ENCODE measurements around the gene DDX25.

DDX25 gene

DNA sequence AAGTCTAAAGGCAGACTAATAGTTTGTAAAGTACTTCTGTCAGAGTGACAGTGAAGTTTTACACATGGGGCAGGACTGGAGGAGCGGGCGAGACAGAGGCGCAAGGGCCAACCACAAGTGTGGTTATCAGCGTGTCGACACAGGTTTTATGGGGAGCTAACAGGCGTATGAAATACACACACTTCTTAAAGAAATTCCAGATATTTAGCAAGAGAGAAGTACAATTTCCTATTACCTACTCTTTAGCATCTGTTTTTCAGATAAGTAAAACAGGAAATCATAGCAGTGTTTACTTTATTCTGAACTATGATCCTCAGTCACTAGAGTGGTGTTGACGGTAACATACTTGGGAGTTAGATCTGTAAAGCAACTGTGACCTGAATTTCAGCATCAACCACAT lies 64.0 kb downstream of the DDX25 start:
- no peak overlapping the region for H3K9ac ChIP-seq (ENCODE audit: low read length)
- no peak overlapping the region for H3K27ac ChIP-seq (ENCODE audit: low read depth, low read length, poor library complexity, severe bottlenecking)
- H3K9me2 ChIP-seq (ENCODE audit: low read depth, low read length) = no peaks in the 10 kb centered on the region

DNA sequence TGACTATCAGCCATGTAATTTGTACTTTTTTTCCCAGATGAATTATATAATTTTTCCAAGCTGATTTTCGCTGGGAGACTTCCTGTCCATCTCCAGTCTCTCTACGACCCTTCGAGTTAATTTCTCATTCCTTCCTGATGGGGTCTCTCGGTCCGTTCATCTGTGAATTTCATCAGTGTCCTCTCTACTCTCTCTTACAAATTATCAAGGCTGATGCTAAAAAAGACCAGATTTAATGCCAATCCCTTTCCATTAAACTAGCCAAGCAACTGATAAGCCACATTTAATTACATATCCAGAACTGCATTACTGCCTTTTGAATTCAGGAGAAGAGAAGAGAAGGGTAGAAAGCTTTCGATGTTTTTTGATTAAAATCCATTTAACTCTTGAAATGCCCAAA lies 67.3 kb downstream of the DDX25 start:
- TF ChIP-seq, protein P1, sequence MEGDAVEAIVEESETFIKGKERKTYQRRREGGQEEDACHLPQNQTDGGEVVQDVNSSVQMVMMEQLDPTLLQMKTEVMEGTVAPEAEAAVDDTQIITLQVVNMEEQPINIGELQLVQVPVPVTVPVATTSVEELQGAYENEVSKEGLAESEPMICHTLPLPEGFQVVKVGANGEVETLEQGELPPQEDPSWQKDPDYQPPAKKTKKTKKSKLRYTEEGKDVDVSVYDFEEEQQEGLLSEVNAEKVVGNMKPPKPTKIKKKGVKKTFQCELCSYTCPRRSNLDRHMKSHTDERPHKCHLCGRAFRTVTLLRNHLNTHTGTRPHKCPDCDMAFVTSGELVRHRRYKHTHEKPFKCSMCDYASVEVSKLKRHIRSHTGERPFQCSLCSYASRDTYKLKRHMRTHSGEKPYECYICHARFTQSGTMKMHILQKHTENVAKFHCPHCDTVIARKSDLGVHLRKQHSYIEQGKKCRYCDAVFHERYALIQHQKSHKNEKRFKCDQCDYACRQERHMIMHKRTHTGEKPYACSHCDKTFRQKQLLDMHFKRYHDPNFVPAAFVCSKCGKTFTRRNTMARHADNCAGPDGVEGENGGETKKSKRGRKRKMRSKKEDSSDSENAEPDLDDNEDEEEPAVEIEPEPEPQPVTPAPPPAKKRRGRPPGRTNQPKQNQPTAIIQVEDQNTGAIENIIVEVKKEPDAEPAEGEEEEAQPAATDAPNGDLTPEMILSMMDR (IDR thresholded peaks at IDR 0.05; ENCODE audit: low read length) = no peak
- no peak for TF ChIP-seq EZH2 (IDR thresholded peaks at IDR 0.05; ENCODE audit: borderline replicate concordance, low read length)
- Histone ChIP-seq H4K20me1 (ENCODE audit: insufficient read depth, low read length) (no peaks in the 10 kb centered on the region), H3K4me1 (ENCODE audit: insufficient read depth, low read length, severe bottlenecking) (no peaks in the 10 kb centered on the region), H3K36me3 (ENCODE audit: insufficient read depth, low read length) (no peaks in the 10 kb centered on the region), H3K9ac (ENCODE audit: low read length) (no peak overlapping the region), H3K4me3 (ENCODE audit: low read depth, low read length, poor library complexity, severe bottlenecking) (no peak overlapping the region), H3K4me2 (ENCODE audit: low read length) (no peak overlapping the region), H3F3A (ENCODE audit: insufficient read depth, low read length) (no peaks in the 10 kb centered on the region), H3K9me3 (ENCODE audit: low read length) (no peaks in the 10 kb centered on the region), H3K27ac (ENCODE audit: low read depth, low read length, poor library complexity, severe bottlenecking) (no peak overlapping the region), H3K27me3 (ENCODE audit: insufficient read depth, low read length) (no peaks in the 10 kb centered on the region), H2AFZ (ENCODE audit: low read length) (no peak overlapping the region), H3K79me2 (ENCODE audit: insufficient read depth, low read length) (no peaks in the 10 kb centered on the region), H3K9me2 (ENCODE audit: low read depth, low read length) (no peaks in the 10 kb centered on the region)

More for the DNA sequence above, 64.0 kb downstream of the DDX25 start:
- Histone ChIP-seq H3K36me3 (ENCODE audit: insufficient read depth, low read length) (no peaks in the 10 kb centered on the region), H3K9me3 (ENCODE audit: low read length) (no peaks in the 10 kb centered on the region), H2AFZ (ENCODE audit: low read length) (no peak overlapping the region), H3K4me3 (ENCODE audit: low read depth, low read length, poor library complexity, severe bottlenecking) (no peak overlapping the region), H3K4me2 (ENCODE audit: low read length) (no peak overlapping the region), H3F3A (ENCODE audit: insufficient read depth, low read length) (no peaks in the 10 kb centered on the region), H4K20me1 (ENCODE audit: insufficient read depth, low read length) (no peaks in the 10 kb centered on the region), H3K79me2 (ENCODE audit: insufficient read depth, low read length) (no peaks in the 10 kb centered on the region), H3K27me3 (ENCODE audit: insufficient read depth, low read length) (no peaks in the 10 kb centered on the region), H3K4me1 (ENCODE audit: insufficient read depth, low read length, severe bottlenecking) (no peaks in the 10 kb centered on the region)
- no peak for TF ChIP-seq EZH2 (IDR thresholded peaks at IDR 0.05; ENCODE audit: borderline replicate concordance, low read length)
- TF ChIP-seq, protein P1 (IDR thresholded peaks at IDR 0.05; ENCODE audit: low read length) = no peak

DNA sequence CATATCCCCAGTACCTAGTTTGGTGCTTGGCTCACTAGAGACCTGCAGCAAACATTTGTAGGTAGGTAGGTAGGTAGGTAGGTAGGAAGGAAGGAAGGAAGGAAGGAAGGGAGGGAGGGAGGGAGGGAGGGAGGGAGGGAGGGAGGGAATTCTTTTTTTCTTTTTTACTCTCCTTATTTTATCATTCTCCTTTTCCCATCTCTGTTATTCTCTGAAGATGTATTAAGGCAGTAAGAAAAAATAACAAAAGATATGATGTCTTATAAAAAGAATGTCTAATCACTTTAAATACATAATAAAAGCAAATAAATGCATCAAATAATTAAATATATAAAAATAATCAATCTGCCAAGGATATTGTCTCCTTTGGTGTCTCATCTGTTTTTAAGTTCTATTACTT lies 70.0 kb downstream of the DDX25 start:
- H3K9me3 ChIP-seq (ENCODE audit: low read length) = no peaks in the 10 kb centered on the region
- no peaks in the 10 kb centered on the region for H3K36me3 ChIP-seq (ENCODE audit: insufficient read depth, low read length)
- no peak overlapping the region for H3K27ac ChIP-seq (ENCODE audit: low read depth, low read length, poor library complexity, severe bottlenecking)
- H3K9me2 ChIP-seq (ENCODE audit: low read depth, low read length) = no peaks in the 10 kb centered on the region
- no peak overlapping the region for H3K4me3 ChIP-seq (ENCODE audit: low read depth, low read length, poor library complexity, severe bottlenecking)
- no peaks in the 10 kb centered on the region for H3K79me2 ChIP-seq (ENCODE audit: insufficient read depth, low read length)
- no peak overlapping the region for H3K9ac ChIP-seq (ENCODE audit: low read length)
- TF ChIP-seq, protein P1 (IDR thresholded peaks at IDR 0.05; ENCODE audit: low read length) = no peak
- no peak for TF ChIP-seq EZH2 (IDR thresholded peaks at IDR 0.05; ENCODE audit: borderline replicate concordance, low read length)
- no peaks in the 10 kb centered on the region for H4K20me1 ChIP-seq (ENCODE audit: insufficient read depth, low read length)
- no peak overlapping the region for H3K4me2 ChIP-seq (ENCODE audit: low read length)
- H3K4me1 ChIP-seq (ENCODE audit: insufficient read depth, low read length, severe bottlenecking) = no peaks in the 10 kb centered on the region
- no peaks in the 10 kb centered on the region for H3F3A ChIP-seq (ENCODE audit: insufficient read depth, low read length)
- no peak overlapping the region for H2AFZ ChIP-seq (ENCODE audit: low read length)
- no peaks in the 10 kb centered on the region for H3K27me3 ChIP-seq (ENCODE audit: insufficient read depth, low read length)
